Endothelial cell of umbilical vein (primary cell): ENCODE data around the gene MGAM2.

ENCODE experiments used
- EZH2 ChIP-seq: IDR thresholded peaks from 2 replicates; pipeline ENCODE4 v1.6.1; 2012; ENCODE audit warnings: borderline replicate concordance, low read depth, mild to moderate bottlenecking, moderate library complexity, low read length, inconsistent platforms; ENCODE audit not compliant: severe bottlenecking
- MYC ChIP-seq: IDR thresholded peaks from one replicate; pipeline ENCODE4 v1.6.1; 2011; ENCODE audit warnings: mild to moderate bottlenecking, low read depth, low read length
- POLR2A ChIP-seq: IDR thresholded peaks from 2 replicates; pipeline ENCODE4 v1.6.1; 2012; ENCODE audit warnings: low read depth, mild to moderate bottlenecking, control low read depth, low read length
- TF ChIP-seq, protein P1 (sequence below), 2 donors: IDR thresholded peaks; 1 replicate in 1 of 2; 2 replicates in 1 of 2; pipeline ENCODE4 v1.5.1; 2011; ENCODE audit warnings: low read length in 2 of 2, mild to moderate bottlenecking in 2 of 2, moderate library complexity in 2 of 2, control low read depth in 1 of 2, inconsistent platforms in 1 of 2, low read depth in 1 of 2; ENCODE audit not compliant: insufficient read depth in 1 of 2; ENCODE audit errors: extremely low read depth in 1 of 2

DNA sequence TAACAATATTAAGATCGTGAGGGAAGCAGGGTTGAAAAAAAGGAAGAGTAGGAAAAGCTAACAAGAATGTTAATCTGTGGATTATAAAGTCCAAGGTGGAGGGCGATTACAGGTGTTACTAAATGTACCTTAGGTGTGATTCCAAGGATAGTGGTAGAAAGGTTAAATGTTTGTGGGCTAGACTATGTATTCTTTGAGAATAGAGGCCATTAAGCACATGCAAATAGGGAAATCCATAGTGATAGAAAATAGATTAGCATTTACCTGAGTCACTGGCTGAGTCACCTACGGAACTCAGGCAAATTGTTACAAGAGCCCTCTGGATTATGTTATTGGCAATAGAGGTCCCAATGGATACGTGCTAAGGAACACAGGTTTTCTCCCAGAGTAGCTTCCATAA is 9.0 kb downstream of the MGAM2 start:
- TF ChIP-seq POLR2A: no peak
- TF ChIP-seq MYC: no peak
- TF ChIP-seq EZH2: no peak
- TF ChIP-seq, protein P1, sequence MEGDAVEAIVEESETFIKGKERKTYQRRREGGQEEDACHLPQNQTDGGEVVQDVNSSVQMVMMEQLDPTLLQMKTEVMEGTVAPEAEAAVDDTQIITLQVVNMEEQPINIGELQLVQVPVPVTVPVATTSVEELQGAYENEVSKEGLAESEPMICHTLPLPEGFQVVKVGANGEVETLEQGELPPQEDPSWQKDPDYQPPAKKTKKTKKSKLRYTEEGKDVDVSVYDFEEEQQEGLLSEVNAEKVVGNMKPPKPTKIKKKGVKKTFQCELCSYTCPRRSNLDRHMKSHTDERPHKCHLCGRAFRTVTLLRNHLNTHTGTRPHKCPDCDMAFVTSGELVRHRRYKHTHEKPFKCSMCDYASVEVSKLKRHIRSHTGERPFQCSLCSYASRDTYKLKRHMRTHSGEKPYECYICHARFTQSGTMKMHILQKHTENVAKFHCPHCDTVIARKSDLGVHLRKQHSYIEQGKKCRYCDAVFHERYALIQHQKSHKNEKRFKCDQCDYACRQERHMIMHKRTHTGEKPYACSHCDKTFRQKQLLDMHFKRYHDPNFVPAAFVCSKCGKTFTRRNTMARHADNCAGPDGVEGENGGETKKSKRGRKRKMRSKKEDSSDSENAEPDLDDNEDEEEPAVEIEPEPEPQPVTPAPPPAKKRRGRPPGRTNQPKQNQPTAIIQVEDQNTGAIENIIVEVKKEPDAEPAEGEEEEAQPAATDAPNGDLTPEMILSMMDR (IDR thresholded peaks at IDR 0.05; ENCODE audit: extremely low read depth in 1 of 2, insufficient read depth in 1 of 2, low read depth in 1 of 2, low read length in 2 of 2): no peak
